Neuron (in vitro differentiated cells): ENCODE data around the gene IFNAR1.
A peak's percentile ranks its signal among the peaks of the same experiment; 100 is the strongest.

Experiments used
- H2AFZ ChIP-seq: one replicate; pipeline ENCODE4 v1.6.1; 2013; ENCODE audit warnings: low read depth, mild to moderate bottlenecking, inconsistent platforms, low read length, moderate library complexity
- H3K27me3 ChIP-seq: one replicate; pipeline ENCODE4 v1.6.1; 2013; ENCODE audit warnings: low read length; ENCODE audit not compliant: insufficient read depth
- H3K36me3 ChIP-seq: one replicate; pipeline ENCODE4 v1.6.1; 2013; ENCODE audit warnings: low read length; ENCODE audit not compliant: insufficient read depth
- H3K4me1 ChIP-seq: one replicate; pipeline ENCODE4 v1.6.1; 2013; ENCODE audit warnings: low read length; ENCODE audit not compliant: insufficient read depth
- H3K4me3 ChIP-seq: 2 replicates; pipeline ENCODE4 v1.5.1; 2013; ENCODE audit warnings: mild to moderate bottlenecking, low read length, moderate library complexity
- H3K9me3 ChIP-seq: one replicate; pipeline ENCODE4 v1.6.1; 2013; ENCODE audit warnings: low read length

The IFNAR1 gene

DNA sequence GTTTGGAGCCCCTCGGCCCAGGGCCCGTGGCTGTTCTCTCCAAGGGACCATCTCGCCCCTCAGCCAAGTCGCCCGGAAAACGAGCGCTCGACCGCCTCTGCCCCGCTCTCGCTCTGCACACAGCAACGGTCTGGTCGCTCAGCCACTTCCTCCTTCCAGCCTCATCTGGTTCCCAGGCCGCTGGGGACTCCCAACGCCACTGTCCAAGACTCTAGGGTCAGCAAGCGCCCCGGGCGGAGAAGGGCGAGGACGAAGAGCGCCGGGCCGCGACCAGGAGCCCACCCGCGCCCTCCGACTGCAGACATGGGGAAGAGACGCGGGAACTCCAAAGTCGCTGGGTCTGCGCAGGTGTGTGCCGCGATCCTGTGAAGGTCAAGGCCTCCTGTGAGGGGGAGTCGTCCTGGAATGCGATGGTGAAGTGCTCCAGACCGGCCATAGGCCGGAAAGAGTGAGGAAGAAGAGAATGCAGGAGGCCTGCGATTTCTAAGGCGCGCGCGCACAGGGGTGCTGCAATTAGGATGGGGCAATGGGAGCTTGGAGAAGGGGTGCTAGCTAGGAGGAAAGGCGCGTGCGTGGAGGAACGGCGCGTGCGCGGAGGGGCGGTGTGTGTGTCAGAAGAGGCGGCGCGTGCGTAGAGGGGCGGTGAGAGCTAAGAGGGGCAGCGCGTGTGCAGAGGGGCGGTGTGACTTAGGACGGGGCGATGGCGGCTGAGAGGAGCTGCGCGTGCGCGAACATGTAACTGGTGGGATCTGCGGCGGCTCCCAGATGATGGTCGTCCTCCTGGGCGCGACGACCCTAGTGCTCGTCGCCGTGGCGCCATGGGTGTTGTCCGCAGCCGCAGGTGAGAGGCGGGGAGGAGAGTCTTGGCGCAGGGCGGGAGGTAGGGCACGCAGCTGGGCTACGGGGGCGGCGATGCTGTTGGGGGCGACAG, at the start of gene IFNAR1:
IFNAR1 (plus strand) TSS at position 680 of the 931 bp plus-strand sequence; CDS start at position 766, 86 bp downstream.
- H2AFZ ChIP-seq, result peak within 1 kb of the TSS; percentile 48
- peaks cover 5% of the 10 kb centered on the region for H3K4me1 ChIP-seq
- peaks cover 3% of the 10 kb centered on the region for H3K9me3 ChIP-seq
- H3K4me3 ChIP-seq, result peak within 1 kb of the TSS; percentile 65
- H3K27me3 ChIP-seq, result no peaks in the 10 kb centered on the region
- no peaks in the 10 kb centered on the region for H3K36me3 ChIP-seq

DNA sequence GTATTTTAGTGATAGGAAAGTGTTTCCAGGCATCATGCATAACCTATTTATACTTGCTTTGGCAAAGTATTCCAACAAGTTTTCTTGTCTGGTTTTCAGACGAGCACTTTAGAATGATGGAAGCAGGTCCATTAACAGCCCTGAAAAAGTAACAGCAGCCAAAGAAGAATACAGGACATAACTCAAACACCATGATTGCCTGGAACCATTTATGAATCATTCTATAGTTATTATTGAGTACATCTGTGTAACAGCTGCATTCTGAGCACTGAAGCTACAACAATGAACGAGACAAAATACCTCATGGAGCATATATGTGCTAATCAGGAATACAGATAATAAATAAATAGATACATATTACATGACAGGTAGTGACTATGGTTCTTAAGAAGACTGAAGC, 46.0 kb upstream of the IFNAR1 start:
- Histone ChIP-seq H3K4me3 (no peak overlapping the region), H3K4me1 (no peaks in the 10 kb centered on the region), H3K27me3 (no peaks in the 10 kb centered on the region), H2AFZ (no peak overlapping the region), H3K36me3 (peaks cover 11% of the 10 kb centered on the region), H3K9me3 (peaks cover 9% of the 10 kb centered on the region)

DNA sequence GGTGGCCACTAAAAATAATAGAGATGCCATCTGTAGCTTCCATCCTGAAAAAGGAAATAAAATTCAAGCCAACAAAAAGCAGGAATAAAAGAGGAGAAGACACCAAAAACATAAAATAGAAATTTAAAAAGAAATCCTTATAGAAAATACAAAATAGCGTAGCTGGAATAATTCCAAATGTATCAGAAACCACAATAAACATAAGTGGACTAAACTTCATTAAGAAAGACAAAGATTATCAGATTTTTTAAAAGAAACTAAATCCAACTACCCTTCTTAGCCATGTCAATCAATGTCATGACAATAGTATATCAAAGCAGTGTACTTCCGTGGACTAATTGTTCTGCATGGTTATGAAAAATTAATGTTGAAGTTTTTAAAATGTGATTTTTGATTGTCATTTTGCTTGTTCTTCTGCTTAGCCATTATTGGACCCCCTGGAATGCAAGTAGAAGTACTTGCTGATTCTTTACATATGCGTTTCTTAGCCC, 45.4 kb upstream of the IFNAR1 start:
- no peak overlapping the region for H3K4me3 ChIP-seq
- H2AFZ ChIP-seq, result no peak overlapping the region
- no peaks in the 10 kb centered on the region for H3K4me1 ChIP-seq
- H3K27me3 ChIP-seq, result no peaks in the 10 kb centered on the region
- H3K36me3 ChIP-seq, result peaks cover 12% of the 10 kb centered on the region
- H3K9me3 ChIP-seq, result peaks cover 9% of the 10 kb centered on the region

DNA sequence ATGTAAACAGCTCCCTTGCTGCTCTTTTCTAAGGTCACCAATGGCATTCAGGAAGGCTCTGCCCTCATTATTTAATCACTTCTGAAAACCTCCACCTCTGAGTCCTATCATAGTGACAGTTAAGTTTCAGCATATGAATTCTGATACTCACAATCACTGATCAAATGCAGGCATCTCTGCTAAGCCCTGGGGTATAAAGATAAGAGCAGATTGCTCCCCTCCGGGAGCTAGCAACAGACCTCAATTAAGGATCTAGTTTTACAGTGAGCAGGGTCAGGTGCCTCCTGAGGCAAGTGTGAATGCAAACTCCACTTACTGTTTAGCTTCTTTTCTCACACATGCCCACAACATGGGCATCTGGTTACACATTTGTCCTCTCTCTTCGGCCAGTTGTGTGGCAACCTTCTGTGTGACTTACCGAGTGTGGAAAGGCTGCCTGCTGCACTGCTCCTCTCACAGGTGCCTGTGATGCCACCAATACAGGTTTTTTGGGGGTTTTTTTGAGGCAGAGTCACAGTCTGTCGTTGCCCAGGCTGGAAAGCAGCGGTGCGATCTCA, 43.6 kb upstream of the IFNAR1 start:
- no peak overlapping the region for H2AFZ ChIP-seq
- no peaks in the 10 kb centered on the region for H3K27me3 ChIP-seq
- H3K36me3 ChIP-seq, result peaks cover 15% of the 10 kb centered on the region
- H3K4me1 ChIP-seq, result no peaks in the 10 kb centered on the region
- H3K4me3 ChIP-seq, result no peak overlapping the region
- H3K9me3 ChIP-seq, result peaks cover 9% of the 10 kb centered on the region

DNA sequence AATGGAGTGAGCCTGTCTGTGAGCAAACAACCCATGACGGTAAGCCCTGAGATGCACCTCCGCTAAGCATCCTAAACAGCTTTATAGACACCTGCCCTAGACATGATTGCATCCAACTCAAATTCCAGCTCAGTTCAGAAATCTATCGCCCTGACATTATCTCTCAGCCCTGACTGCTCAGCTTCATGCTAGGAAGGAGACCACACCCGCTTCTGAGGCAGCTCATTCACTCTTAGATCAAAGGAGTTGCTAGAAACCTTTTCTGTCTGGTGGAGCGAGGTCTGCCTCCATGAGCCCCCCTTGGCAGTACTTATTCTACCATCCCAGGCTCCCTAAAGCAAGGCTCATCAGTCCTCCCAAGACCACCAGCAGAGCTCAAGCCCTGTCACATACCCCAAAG, 41.6 kb upstream of the IFNAR1 start:
- no peak overlapping the region for H3K4me3 ChIP-seq
- no peaks in the 10 kb centered on the region for H3K27me3 ChIP-seq
- H3K36me3 ChIP-seq, result peaks cover 18% of the 10 kb centered on the region
- peaks cover 9% of the 10 kb centered on the region for H3K9me3 ChIP-seq
- H2AFZ ChIP-seq, result no peak overlapping the region
- no peaks in the 10 kb centered on the region for H3K4me1 ChIP-seq

DNA sequence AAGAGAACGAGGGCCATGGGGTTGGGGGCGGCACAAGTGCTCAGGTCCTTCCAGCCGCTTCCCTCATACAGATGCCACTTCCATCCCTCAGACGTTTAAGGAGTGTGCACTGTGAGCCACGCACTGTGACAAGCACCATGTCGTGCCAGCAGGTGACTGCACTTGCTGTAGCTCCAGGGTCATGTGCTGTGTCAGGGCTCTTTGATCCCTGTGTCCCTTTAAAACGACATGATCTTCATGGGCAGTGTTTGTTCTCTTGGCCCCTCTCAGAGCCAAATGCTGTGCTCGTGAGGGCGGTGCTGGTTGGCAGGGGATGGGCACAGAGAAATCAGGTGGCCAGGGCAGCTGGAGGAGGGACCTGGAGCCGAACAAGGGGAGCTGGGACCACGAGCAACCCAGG, 38.7 kb upstream of the IFNAR1 start:
- Histone ChIP-seq H2AFZ (no peak overlapping the region), H3K27me3 (no peaks in the 10 kb centered on the region), H3K4me1 (no peaks in the 10 kb centered on the region), H3K9me3 (no peaks in the 10 kb centered on the region), H3K36me3 (peaks cover 14% of the 10 kb centered on the region), H3K4me3 (no peak overlapping the region)

DNA sequence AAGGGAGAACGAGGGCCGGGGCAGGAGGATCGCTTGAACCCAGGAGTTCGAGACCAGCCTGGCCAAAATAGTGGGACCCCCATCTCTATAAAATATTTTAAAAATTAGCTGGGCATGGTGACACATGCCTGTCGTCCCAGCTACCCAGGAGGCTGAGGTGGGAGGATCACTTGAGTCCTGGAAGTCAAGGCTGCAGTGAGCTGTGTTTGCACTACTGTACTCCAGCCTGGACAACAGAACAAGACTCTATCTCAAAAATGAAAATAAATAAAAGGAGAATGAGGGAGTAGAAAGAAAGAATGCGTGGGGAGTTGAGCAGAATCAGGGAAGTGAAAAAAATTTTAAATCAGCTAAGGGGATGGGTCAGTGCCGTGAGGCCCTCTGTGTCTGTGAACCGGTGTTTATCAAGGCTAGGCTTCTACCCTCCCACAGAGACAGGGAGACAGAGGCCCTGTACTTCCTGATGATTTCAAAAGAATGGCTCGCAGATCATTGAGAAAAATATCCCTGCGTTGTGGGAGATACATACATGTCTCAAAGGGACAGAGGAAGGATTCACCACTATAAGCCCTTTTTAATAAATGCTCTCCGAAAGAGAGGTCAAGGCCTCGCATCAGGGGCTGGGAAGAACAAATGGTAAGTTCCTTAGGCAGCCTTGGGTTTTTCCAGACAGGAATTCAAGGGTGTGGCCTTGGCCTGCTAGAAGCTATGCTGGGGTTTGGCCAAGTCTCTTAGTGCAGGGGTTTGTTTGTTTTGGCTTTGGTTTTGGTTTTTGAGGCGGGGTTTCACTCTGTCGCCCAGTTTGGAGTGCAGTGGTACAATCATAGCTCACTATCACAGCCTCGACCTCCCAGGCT, 37.9 kb upstream of the IFNAR1 start:
- H3K9me3 ChIP-seq, result no peaks in the 10 kb centered on the region
- H3K27me3 ChIP-seq, result no peaks in the 10 kb centered on the region
- no peaks in the 10 kb centered on the region for H3K4me1 ChIP-seq
- H2AFZ ChIP-seq, result no peak overlapping the region
- H3K36me3 ChIP-seq, result peaks cover 16% of the 10 kb centered on the region
- H3K4me3 ChIP-seq, result no peak overlapping the region

DNA sequence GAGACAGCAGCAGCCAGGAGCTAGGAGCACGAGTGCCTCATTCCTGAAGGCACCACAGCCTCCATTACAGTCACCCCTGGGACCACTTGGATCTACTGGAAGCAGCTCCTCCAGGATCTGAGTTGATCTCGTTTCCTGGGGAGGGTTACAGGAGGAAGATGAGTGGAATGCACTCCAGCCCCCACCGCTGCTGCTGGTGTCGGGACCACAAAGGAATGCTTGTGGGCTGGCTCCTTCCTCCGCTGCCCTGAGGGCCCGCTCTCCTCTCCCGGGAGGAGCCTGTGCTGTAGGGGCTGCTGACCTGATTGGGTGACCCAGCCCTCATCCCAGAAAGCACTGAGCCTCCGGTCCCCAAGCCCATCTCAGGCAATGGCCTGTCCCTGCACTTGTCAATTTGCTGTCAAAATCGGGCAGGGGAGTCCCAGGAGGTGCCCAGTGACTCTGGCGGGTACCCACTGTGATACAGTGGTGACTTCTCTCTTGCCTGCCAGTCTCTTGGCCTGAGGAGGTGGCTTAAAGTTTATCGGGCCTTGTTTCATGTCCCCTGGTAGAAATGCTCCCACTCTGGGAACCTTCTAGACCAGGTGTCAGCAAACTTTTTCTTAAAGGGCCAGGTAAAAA, 35.5 kb upstream of the IFNAR1 start:
- no peaks in the 10 kb centered on the region for H3K27me3 ChIP-seq
- no peaks in the 10 kb centered on the region for H3K4me1 ChIP-seq
- H3K36me3 ChIP-seq, result peaks cover 8% of the 10 kb centered on the region
- no peaks in the 10 kb centered on the region for H3K9me3 ChIP-seq
- no peak overlapping the region for H3K4me3 ChIP-seq
- H2AFZ ChIP-seq, result no peak overlapping the region

DNA sequence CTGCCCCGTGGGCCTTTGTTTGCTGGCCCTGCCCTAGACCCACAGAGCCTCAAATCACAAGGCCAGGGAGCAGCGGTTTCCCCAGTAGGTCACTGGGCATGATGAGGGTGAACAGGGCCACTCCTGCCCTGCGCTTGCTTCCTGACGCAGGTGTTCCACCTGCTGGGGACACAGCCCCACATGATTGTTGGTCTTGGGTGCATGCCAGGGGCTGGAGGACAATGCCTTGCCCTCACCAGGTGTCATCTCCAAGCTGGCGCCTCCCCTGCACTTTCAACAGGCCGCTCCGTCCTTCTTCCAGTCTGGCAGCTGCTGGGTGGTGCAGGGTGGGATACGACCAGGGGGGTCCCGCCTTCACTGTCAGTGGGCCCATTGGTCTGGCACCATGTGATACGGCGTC, 34.3 kb upstream of the IFNAR1 start:
- H3K9me3 ChIP-seq, result no peaks in the 10 kb centered on the region
- H2AFZ ChIP-seq, result no peak overlapping the region
- peaks cover 8% of the 10 kb centered on the region for H3K36me3 ChIP-seq
- H3K27me3 ChIP-seq, result no peaks in the 10 kb centered on the region
- H3K4me1 ChIP-seq, result no peaks in the 10 kb centered on the region
- no peak overlapping the region for H3K4me3 ChIP-seq

DNA sequence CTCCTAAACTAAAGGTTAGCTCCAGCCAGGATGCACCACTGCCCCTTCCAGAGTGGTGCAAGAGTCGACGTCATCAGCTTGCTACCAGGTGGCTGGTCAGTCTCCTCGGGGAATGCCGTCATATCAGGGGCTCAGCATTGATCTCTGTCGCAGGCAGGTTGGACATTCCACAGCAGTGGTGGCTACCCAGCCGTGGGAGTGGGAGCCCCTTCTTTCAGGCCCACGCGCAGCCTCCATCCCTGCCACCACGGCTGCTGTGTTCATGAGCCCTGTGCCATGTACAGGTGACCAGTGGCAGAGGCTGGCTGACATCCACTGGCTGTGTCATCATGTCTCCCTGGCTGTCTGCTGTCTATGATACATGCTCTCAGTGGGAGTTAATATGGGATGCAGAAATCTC, 33.1 kb upstream of the IFNAR1 start:
- no peak overlapping the region for H2AFZ ChIP-seq
- H3K27me3 ChIP-seq, result no peaks in the 10 kb centered on the region
- H3K4me1 ChIP-seq, result no peaks in the 10 kb centered on the region
- H3K9me3 ChIP-seq, result no peaks in the 10 kb centered on the region
- no peak overlapping the region for H3K4me3 ChIP-seq
- peaks cover 4% of the 10 kb centered on the region for H3K36me3 ChIP-seq

DNA sequence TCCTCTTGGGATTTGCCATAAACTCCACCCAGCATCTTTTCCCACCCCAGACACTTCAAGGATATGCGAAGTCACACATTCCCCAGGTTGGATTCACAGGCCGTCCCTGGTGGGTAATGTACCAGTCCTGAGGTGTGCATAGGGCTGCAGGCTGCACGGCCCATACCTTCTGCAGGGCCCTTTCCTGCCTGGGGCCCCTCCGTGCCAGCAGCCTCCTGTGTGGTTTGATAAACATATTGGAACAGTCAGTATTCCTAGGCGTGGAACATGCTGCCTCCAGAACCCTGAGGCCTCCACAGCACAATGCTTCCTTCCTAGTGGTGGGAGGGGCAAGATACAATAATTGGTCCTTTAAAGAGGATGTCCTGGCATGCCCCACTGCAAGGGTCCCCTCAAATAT, 32.0 kb upstream of the IFNAR1 start:
- Histone ChIP-seq H3K4me1 (no peaks in the 10 kb centered on the region), H2AFZ (no peak overlapping the region), H3K27me3 (no peaks in the 10 kb centered on the region), H3K9me3 (no peaks in the 10 kb centered on the region), H3K36me3 (peaks cover 4% of the 10 kb centered on the region), H3K4me3 (no peak overlapping the region)

DNA sequence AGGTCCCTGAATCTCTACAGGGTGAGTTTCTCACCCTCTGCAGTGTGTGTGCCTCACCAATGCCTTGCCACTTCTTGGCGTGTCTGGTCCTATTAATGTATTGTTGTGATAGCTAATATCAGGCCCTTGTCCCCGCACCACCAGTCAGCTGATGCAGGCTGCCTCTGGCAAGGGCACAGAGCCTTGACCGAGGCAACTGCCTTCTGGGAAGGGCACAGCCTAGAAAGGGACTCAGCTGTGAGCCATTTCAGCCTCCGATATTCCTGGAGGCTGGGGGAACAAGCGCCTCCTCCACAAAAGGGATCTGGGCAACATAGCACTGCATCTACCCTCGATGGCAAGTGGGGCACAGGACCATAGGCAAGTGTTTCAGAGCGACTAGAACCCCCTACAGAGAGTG, 31.6 kb upstream of the IFNAR1 start:
- H3K9me3 ChIP-seq, result no peaks in the 10 kb centered on the region
- no peaks in the 10 kb centered on the region for H3K4me1 ChIP-seq
- H3K36me3 ChIP-seq, result peaks cover 2% of the 10 kb centered on the region
- no peaks in the 10 kb centered on the region for H3K27me3 ChIP-seq
- no peak overlapping the region for H3K4me3 ChIP-seq
- H2AFZ ChIP-seq, result no peak overlapping the region
